GM19035 (cell line): ENCODE measurements around the gene KIAA1671.
"Not testable (repeated sequence)": the region's sequence is repeated elsewhere in the genome, so short reads cannot be mapped to it uniquely, and the experiment has no call there.

Source experiments
- ATAC-seq: cut with Tn5 transposase; IDR thresholded peaks from one replicate; pipeline ENCODE4 v1.9.1; 2021; ENCODE audit not compliant: unreplicated experiment

The KIAA1671 gene

DNA sequence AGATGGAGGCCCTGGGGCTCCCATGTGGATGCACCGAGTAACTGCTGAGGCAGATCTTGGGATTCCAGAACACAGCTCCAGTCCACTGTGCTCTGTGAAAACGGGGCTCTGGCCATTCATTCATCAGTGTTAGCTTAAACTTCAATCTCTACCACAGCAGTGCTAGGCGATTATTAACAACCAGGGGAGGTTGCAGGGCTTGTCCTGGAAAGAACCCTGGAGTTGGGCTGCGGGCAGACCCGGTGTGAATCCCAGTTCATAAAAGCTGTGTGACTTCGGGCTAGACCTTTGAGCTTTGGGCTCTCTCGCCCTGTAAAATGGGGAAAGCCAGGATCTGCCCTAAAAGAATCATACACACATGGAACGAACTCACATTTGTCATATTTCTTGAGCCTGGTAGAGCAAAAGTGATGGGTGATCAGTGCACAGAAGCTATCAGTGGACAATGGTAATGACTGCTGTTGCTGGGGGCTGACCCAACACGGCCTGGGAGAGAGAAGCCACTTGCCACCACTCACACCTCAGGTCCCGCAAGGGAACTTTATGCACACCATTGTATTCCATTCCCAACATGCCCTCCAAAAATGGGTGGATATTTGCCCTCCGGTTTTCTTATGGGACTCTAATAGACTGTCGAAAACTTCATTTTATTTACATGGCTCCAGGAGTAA, 231.6 kb downstream of the KIAA1671 start:
- no peak for ATAC-seq

DNA sequence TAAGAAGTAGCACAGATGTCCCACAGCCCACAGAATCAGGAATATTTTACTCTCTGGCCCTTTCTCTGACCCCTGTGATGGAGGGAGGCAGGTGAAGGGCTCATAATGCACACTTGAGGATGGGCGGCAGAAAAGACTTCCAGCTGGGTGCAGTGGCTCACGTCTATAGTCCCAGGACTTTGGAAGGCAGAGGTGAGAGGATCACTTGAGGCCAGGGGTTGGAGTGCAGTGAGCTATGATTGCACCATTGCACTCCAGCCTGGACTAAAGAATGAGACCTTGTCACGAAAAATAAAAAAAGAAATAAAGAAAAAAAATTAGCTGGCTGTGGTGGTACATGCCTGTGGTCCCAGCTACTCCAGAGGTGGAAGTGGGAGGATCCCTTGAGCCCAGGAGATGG, 233.6 kb downstream of the KIAA1671 start:
- ATAC-seq, result no peak

DNA sequence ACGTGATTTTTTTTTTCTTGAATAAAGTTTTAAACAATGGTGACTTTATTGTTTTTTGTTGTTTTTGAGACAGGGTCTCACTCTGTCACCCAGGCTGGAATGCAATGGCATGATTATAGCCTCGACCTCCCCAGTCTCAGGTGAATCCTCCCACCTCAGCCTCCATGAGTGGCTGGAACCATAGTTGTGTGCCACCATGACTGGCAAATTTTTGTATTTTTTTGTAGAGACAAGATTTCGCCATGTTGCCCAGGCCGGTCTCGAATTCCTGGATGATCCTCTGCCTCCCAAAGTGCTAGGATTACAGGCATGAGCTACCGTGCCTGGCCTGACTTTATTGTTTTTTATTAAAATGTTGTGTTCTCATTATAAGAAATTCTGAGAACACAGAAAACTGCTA, 235.0 kb downstream of the KIAA1671 start:
- ATAC-seq, result no peak

DNA sequence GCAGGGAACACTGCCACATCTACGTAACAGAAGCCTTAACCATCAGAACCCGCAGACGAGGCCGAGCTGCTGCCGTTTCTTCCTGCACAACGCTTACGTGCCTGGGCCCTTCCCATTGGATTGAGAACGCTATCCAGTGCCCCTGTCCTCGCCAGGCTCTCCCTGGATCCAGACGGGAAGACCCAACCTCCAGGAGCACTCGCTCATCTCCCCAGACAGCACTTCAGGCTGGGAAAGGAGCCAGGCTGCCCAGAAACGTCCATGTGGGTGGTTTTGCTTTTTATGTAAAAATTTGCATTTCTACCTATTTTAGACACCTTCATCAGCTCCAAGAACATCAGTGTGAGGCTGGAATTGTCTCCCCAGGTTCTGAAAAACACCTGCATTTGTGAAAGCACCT, 239.9 kb downstream of the KIAA1671 start:
- no peak for ATAC-seq

DNA sequence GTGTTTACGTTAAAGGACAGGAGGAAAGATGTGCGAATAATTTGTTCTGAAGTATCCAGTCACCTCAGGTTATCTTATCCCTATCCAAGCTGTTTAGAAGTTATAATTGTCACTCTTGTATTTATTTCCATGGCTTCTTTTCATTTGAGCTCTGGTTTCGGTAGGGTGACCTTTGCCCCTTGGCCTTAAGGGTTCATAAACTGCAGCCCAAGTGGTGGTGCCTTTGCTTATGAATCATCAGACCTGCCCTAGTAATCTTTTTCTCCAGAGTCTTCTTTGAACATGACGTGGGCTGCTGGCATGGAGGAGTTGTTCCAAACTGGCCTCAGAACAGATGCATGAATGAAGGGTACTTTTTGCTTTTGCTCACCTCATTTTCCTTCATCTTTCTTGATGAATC, 240.6 kb downstream of the KIAA1671 start:
- ATAC-seq, result no peak

DNA sequence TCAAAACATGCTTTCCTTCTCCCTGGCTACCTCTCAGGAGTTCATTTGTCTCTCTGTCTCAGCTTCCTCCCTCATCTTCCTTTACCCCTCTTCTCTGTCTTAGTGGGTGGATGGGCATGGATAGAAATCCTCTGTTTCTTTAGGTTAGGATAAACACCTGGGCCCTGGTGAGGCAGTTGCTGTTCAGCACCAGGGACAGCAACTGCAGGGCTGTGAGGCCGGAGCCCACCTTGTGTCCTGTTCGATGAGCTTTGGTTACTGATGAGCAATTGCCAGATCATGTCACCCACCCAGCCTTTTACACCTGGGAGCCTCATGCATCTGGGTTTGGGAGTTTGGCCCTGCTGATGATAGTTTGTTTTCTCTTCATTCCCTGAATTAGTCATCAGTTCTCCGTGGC, 241.0 kb downstream of the KIAA1671 start:
- no peak for ATAC-seq

DNA sequence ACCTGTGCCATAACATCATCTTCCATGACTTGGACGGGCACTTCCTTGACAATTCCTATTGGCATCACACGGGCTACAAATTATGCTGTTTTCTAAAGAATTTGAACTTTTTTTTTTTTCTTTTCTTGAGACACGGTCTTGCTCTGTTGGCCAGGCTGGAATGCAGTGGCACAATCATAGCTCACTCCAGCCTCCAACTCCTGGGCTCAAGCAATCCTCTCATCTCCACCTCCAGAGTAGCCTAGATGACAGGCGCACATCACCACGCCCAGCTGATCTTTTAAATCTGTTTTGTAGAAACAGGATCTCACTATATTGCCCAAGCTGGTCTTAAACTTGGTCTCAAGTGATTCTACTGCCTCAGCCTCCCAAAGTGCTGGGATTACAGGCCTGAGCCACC, 243.8 kb downstream of the KIAA1671 start:
- ATAC-seq, result no peak

DNA sequence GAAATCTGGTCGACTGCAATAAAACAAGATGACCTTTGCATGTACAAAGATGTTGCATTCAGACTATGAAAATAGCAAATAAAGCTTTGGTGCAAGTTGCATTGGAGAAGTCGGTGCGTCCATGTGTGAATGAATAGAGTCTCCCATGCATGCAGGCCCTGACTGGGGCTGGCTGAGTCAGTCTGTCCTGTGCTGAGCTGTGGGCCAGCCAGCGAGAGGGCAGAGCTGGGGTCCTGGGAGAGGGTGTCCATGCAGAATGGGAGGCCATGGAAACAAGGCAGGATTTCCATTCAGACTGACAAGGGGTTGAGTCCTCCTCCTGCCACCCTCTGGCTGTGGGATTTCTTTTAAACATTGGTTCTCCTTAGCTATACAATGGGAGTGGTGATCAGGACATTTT, 244.8 kb downstream of the KIAA1671 start:
- ATAC-seq, result no peak

DNA sequence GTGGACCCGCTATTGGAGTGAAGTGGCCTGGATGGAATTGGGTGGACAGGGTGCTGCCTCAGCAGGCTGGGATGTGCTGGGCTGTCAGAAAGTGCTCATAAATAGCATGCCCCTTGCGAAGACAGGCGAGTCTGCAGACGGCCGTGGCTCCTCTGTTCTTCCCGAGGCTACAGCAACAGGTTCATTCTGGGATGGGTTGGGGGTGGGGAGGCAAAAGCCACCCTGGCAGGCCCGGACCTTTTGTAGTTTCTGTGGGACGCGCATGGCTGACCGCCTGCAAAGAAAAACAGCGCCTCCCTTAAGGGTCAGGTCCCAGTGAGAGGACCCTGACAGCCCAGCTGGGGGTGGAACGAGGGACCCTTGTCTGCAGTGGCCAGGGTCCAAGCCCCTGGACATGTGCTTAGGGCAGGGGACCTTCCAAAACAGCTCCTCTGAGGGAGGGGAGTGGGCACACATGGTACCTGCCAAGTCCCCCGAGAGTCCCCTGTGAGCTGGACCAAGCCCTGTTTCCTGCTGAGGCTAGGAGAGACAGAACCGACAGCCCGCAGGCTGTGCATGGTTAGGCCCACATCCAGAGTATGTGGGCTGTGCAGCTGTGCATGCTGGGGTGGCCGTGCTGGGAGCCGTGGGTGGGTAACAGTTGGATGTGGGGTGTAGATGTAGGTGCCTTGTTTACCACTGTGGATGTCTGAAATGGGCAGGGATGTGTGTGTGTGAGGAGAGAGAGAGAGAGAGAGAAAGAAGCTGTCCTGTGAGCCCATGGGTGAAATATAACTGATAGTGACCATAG, 247.4 kb downstream of the KIAA1671 start, which contains the start of gene CRYBB3:
Gene CRYBB3 (plus strand): TSS at position 128 of the 790 bp plus-strand sequence. CDS start 1,539 bp downstream, outside the sequence.
- ATAC-seq, result no peak

DNA sequence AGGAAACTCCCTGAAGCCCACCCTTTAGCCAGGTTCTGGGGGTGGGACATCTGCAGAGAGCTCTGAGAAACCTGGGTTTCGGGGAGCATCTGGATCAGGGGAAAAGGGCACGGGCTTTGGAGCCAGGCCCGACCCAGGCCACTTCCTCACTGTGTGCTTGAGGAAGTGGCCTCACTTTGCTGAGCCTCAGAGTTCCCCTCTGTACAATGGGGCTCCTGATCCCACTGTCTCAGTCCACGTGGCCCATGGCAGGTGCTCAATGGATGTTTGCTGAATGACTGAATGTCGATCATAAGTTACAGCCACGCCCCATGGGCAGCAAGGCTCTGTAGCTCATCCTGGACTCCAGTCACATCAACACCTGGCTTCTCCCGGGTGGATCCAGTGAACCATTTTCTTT, 248.5 kb downstream of the KIAA1671 start:
- ATAC-seq, result no peak

DNA sequence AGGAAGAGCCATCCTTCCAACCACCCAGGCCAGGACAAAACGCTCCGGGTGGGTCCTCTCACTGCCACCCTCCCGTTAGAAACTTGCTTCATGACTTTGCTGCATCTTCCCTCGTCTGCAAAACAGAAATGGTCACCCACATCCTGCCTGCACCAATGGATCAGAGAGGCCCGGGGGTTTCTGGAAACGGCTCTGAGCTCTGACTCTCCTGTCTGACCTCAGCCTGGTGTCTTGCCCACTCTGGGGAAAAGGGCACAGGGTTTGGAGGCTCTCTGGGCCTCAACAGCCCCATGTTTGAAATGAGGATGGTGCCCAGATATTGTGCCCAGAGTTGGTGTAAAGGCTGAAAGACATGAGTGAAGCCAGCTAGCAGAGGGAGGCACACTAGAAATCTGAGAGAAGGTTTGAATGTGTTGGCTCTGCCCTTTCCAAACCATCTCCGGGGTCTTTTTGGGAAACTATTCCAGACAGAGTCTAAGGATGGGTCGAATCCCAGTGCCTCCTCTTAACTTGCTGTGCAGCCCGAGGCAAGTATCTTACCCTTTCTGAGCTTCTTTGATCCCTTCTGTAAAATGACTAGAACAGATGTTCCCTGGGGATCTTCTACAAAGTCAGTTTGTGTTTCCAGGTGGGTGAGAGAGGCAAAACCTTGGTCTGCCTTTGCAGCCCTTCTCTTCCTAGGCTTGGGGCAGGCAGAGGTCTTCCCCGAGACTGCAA, 249.2 kb downstream of the KIAA1671 start:
- ATAC-seq, result no peak

DNA sequence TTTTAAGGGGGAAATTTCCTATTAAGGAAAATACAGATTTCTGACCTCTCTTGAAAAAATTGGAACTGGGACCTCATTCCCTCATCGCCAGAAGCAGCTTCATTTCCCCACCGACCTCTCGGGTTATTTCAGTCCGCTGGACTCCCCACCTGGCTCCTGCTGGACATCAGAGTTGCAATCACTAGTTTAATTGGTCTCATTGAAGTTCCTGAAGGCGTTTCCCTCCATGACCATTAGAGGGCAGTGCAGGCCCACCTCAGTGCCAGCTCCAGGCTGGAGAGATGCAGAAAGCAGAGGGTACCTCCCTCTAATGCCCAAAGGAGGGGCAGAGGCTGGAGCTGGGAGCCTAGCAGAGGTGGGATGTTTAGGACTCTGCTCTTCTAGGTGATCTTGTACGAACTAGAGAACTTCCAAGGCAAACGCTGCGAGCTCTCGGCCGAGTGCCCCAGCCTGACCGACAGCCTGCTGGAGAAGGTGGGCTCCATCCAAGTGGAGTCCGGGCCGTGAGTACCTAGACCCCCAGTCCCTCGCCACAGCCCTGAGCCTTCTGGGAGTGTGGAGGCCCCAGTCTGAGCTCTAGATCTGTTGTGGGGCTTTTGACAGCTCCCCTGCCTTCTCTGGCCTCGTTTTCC, 249.9 kb downstream of the KIAA1671 start:
- no peak for ATAC-seq

DNA sequence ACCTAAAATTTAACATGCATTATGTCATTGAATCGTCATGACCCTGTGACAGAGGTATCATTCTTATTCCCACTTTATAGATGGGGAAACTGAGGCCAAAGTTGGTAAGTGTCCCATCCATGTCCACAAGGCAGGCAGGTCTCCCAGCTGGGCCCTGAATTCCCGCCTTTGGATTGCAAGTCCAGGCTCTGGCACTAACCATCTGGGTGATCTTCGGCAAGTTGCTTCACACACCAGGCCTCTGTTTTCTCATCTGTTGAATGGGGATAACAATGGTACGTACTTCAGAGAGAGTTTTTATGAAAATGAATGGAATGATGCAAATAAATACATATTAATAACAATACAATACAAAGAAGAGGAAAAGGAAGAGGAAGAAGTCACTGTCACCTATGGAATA, 250.6 kb downstream of the KIAA1671 start:
- ATAC-seq, result no peak

DNA sequence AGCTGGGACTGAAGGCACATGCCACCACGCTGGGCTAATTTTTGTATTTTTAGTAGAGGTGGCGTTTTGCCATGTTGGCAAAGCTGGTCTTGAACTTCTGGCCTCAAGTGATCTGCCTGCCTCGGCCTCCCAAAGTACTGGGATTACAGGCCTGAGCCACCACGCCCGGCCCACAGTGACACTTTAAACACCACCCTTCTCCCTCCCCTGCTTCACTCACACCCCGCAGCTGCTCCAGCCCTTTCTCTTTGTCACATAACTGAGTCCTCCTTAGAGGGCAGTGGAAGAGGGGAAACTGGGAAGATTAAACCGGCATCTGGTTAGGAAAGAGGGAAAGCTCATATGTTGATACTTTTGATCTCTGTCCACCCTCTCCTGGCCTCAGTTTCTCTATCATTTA, 252.0 kb downstream of the KIAA1671 start:
- ATAC-seq, result not testable (repeated sequence)

DNA sequence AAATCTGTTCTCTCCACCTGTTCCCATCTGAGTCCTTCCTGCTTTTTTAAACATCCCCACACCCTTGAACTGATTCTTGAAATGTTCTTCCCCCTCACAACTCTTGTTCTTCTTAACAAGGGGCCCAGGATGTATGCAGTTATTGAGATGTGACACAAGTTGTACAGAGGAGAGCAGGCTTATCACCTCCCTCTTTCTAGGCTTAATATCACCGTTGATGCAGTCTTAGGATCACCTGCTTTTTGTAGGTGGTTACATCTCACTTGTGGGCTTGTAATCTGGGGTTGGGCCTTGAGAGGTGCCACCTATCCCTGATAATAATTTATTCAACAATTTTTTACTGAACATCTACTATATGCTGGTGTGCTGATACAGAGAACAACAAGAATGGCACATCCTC, 253.3 kb downstream of the KIAA1671 start:
- ATAC-seq, result no peak

DNA sequence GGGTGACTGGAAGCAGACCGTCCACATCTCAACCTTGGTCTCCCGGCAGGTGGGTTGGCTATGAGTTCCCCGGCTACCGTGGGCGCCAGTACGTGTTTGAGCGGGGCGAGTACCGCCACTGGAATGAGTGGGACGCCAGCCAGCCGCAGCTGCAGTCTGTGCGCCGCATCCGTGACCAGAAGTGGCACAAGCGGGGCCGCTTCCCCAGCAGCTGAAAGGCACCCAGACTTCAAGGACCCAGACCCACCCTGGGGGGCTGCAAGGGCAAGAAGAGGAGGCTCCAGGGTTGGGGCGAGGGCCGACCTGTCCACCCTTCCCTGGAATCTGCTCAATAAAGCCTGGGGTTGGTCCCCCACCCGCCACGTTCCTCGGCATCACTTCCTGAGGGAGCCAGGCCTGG, 254.5 kb downstream of the KIAA1671 start:
- no peak for ATAC-seq

DNA sequence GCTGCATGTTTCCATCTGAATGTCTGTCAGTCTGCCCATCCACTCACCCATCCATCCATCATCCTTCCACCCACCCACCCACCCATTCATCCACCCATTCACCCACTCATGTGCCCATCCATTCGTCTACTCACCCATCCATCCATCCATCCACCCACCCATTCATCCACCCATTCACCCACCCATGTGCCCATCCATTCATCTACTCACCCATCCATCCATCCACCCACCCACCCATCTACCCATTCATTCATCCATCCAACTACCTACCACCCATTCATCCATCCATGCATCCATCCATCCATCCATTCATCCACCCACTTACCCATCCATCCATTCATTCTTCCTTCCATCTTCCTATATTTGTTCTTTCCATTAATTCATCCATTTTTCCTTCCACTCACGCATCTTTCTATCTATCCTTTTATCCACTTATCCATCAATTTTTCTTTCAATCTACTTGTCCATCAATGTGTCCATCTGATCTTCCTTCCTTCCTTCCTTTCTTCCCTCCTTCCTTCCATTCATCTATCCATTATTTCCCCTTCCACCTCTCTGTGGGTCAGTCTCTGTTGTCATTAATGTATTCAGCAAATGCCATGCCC, 255.1 kb downstream of the KIAA1671 start:
- ATAC-seq, result no peak

DNA sequence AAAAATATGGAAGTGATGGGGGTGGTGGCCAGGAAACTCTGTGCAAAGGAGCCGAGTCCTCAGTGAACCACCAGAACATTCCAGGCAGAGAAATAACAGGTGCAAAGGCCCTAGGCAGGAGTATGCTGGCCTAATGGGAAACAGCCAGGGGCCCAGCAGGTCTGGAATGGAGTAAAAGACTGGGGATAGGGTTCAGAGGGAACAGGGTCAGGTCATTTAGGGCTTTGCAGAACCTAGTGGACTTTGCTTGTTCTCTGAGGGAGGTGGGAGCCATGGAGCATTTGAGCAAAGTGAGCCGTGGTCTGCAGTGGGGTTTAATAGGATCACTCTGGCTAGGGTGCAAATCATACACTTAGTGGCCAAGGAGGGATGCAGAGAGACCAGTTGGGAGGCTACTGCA, 255.8 kb downstream of the KIAA1671 start:
- no peak for ATAC-seq

DNA sequence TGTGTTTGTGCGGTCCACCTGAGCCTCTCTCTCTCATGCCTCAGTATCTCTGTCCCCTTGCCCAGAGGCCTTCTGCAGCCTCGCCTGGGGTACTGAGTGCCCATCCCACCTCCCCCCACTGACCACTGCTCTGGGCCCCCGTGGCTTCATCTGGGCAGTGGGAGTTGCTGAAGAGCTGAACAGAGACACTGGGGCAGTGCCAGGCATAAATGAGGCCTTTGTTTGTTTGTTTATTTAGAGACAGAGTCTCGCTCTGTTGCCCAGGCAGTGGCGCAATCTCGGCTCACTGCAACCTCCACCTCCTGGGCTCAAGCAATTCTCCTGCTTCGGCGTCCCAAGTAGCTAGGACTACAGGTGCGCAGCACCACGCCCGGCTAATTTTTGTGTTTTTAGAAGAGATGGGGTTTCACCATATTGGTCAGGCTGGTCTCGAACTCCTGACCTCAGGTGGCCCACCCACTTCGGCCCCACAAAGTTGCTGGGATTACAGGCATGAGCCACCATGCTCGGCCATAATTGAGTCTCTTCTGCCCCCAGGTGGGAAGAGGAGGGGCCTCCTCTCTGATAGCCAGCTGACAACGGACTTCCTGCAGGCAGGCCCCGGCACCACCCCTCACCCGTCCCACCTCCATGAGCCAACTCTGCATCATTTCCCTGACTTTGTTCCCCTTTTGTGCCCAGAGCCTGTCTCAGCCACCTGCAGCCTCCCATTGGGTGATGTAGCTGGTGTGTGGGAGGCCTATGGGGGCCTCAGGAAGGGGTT, 256.4 kb downstream of the KIAA1671 start:
- no peak for ATAC-seq

DNA sequence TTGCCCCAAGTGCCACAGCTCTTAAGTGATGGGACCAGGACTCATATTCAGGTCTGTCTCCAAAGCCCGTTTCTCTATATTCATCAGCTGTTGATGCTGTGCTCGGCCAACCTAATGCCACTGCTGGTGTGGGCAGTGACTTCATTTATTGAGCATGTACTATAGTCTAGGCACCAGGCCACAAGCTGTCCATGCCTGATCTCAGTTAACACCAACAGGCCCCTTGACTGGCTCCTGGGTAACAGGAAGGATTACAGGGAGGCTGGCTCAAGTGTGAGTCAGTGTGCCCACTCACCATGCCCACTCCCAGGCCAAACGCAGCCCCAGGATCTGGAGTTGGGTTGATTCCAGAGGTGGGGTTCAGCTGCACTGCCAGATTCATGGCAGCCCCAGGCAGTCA, 258.3 kb downstream of the KIAA1671 start:
- ATAC-seq, result no peak
